Smooth muscle cell of bladder (primary cell): Measurements from ENCODE around the gene DUSP2. TPM values are rescaled to one million over a fixed set of nuclear protein-coding genes. Genes with fewer than 3 reads are reported as not detected.

Experiments used
- total RNA-seq: library from RNA; depleted of rRNA; stranded (reverse); fragments of >200 nt; gene quantifications from 2 replicates; pipeline ENCODE4 v1.2.3, GENCODE V29; 2014

DUSP2 gene, protein sequence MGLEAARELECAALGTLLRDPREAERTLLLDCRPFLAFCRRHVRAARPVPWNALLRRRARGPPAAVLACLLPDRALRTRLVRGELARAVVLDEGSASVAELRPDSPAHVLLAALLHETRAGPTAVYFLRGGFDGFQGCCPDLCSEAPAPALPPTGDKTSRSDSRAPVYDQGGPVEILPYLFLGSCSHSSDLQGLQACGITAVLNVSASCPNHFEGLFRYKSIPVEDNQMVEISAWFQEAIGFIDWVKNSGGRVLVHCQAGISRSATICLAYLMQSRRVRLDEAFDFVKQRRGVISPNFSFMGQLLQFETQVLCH
- 0.28 and 1.8 TPM in 2 replicates for total RNA-seq

GRCh38 chr2:96145036-96145847 is at the start of gene DUSP2:
TSS of gene DUSP2 (minus strand) at chr2:96145440. CDS start at chr2:96145354, 86 bp downstream.

DNA sequence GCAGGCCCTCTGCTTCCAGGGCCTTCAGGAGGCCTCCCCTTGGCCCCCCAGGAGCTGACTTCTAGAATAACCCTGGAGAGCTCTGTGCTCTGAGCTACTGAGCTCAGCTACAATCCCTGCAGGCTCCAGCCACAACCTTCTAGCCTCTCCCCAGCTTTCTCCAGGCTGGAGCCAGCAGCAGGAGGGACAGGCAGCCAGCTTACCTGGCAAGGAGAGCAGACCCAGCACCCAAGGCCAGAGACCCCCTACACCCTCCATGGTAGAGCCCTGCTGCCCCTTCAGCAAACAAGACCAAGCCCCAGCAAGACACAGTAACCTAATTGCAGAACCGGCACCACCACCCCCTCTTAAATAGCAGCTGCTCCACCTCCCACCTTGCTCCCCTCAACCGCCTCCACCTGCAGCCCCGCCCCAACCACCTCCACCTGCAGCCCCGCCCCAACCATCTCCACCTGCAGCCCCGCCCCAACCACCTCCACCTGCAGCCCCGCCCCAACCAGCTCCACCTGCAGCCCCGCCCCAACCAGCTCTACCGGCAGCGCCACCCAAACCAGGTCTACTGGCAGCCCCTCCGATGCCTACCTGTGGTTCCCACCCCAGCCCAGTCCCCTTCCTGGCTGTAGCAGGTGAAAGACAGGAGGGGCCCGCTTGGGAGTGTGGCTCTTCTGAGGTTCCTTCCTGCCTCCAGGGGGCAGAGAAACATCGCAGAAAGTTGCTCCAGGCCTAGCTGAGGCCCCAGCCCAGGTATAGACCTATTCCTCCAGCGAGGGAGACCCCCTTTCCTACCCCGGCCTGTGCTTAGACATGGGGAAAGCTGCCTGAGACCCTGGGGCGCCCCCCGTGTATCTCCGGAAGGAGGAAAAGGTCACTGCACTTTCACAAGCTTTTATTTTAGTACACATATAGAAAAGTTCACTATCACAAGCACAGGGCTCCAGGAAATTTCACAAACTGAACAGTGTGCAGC is 6.8 kb downstream of the DUSP2 start, which contains the start of gene ASTL:
Gene ASTL (minus strand): TSS at position 324 of the 967 bp plus-strand sequence. CDS start 66 bp downstream, at position 258.

GRCh38 chr2:96116424-96116878 is 28.8 kb downstream of the DUSP2 start, which contains the start of gene ADRA2B:
TSS of gene ADRA2B (minus strand) at chr2:96116571. CDS start at chr2:96116149, 422 bp downstream.

Other genes starting within 250 kb of the DUSP2 start
- gene ANKRD36C, start 153.6 kb downstream of the DUSP2 start, total RNA-seq = 17.2 and 26.0 TPM in 2 replicates
- gene GPAT2, start 110.5 kb downstream of the DUSP2 start, total RNA-seq = 2.3 and 3.1 TPM in 2 replicates
- gene ADRA2B, start 28.9 kb downstream of the DUSP2 start, total RNA-seq = 0.09 TPM in 1 of 2 replicates, not detected in the other
- gene ASTL, start 6.9 kb downstream of the DUSP2 start, total RNA-seq = not detected in 2 replicates
- gene STARD7, start 63.4 kb upstream of the DUSP2 start, total RNA-seq = 72.5 and 95.9 TPM in 2 replicates
- 11.8 and 17.8 TPM in 2 replicates for gene TMEM127, start 120.6 kb upstream of the DUSP2 start, total RNA-seq
- gene CIAO1, start 120.8 kb upstream of the DUSP2 start, total RNA-seq = 54.5 and 67.6 TPM in 2 replicates
- 35.1 and 37.5 TPM in 2 replicates for gene SNRNP200, start 160.1 kb upstream of the DUSP2 start, total RNA-seq
- gene ITPRIPL1, start 179.9 kb upstream of the DUSP2 start, total RNA-seq = 0.43 and 0.74 TPM in 2 replicates
- gene NCAPH, start 190.3 kb upstream of the DUSP2 start, total RNA-seq = 1.6 and 1.8 TPM in 2 replicates